ENCODE measurements around the gene GBP3. TPM values are rescaled to one million over a fixed set of nuclear protein-coding genes. Genes with fewer than 3 reads are reported as not detected.

Gene GBP3
- total RNA-seq (1 to 10 TPM; 2.0 to 8.8 TPM), polyA plus RNA-seq (1 to 10 TPM; 3.8 to 5.1 TPM)

- DNase-seq (ENCODE audit: low spot score) = no peak
- Histone ChIP-seq H3K36me3 (ENCODE audit: control insufficient read depth in 4 of 4, insufficient read depth in 3 of 4, low read depth in 1 of 4, low read length in 3 of 4) (peaks cover 2 to 6% (median 6%) of the 10 kb centered on the region in 4 donors), H3K9me3 (ENCODE audit: control insufficient read depth in 4 of 4, low read length in 3 of 4) (no peaks in the 10 kb centered on the region), H3K9ac (ENCODE audit: low read depth in 1 of 2, low read length in 2 of 2) (peak within 1 kb of the TSS; percentile 82 to 95), H3K27ac (ENCODE audit: low read depth in 1 of 2, low read length in 2 of 2) (peak within 1 kb of the TSS; percentile 85 to 91), H3K27me3 (ENCODE audit: control insufficient read depth in 4 of 4, insufficient read depth in 4 of 4, low read length in 3 of 4) (no peaks in the 10 kb centered on the region), H3K4me1 (ENCODE audit: control insufficient read depth in 4 of 4, insufficient read depth in 4 of 4, low read length in 3 of 4) (peaks cover 4 to 15% (median 8%) of the 10 kb centered on the region in 4 donors), H3K4me3 (ENCODE audit: low read depth in 1 of 3, low read length in 3 of 3) (peak within 1 kb of the TSS; percentile 77 to 93 (median 90))
- 2% methylated on average over 5 of the region's 5 CpGs for WGBS
- no peak for TF ChIP-seq GABPA (IDR thresholded peaks at IDR 0.05 in 1 of 2, conservative IDR thresholded peaks at IDR 0.05 in 1 of 2)
- peak; percentile 98 for TF ChIP-seq FOXA2 (IDR thresholded peaks at IDR 0.05)
- TF ChIP-seq CTCF (IDR thresholded peaks at IDR 0.05; ENCODE audit: low read depth, low read length, missing input control) = no peak
- peak; percentile 78 for TF ChIP-seq TAF1 (conservative IDR thresholded peaks at IDR 0.05)
- TF ChIP-seq FOXA1 (IDR thresholded peaks at IDR 0.05) = peak; percentile 98
- no peak for TF ChIP-seq ATF3 (IDR thresholded peaks at IDR 0.05)
- TF ChIP-seq HNF4G (IDR thresholded peaks at IDR 0.05) = no peak
- peak; percentile 77 for TF ChIP-seq REST (IDR thresholded peaks at IDR 0.05)
- peak; percentile 30 to 69 for TF ChIP-seq JUND (IDR thresholded peaks at IDR 0.05)
- no peak for TF ChIP-seq MAX (IDR thresholded peaks at IDR 0.05)
- TF ChIP-seq RXRA (IDR thresholded peaks at IDR 0.05) = peak in 1 of 2 donors; percentile 24
- TF ChIP-seq SP1 (IDR thresholded peaks at IDR 0.05) = peak; percentile 22
- TF ChIP-seq NR2F2 (IDR thresholded peaks at IDR 0.05) = no peak
- peak; percentile 23 for TF ChIP-seq ZBTB33 (IDR thresholded peaks at IDR 0.05)
- peak in 1 of 2 donors; percentile 20 for TF ChIP-seq RAD21 (IDR thresholded peaks at IDR 0.05)
- no peak for TF ChIP-seq EGR1 (IDR thresholded peaks at IDR 0.05; ENCODE audit: low read depth in 2 of 2)
- TF ChIP-seq YY1 (IDR thresholded peaks at IDR 0.05) = peak; percentile 71
- TF ChIP-seq HNF4A (conservative IDR thresholded peaks at IDR 0.05) = no peak
Measured at GRCh38 chr1:89022167-89022959, at the start of gene GBP3. GBP3 (minus strand) TSS chr1:89022866; CDS start chr1:89020721, 2,145 bp downstream.
